SK-N-SH (cell line): ENCODE results near the gene AP1B1.
"Not testable (repeated sequence)": the region's sequence is repeated elsewhere in the genome, so short reads cannot be mapped to it uniquely, and the experiment has no call there.

Experiments used
- CTCF ChIP-seq: fragments of 200-600 bp; sonication (generic); IDR thresholded peaks from 2 replicates; pipeline ENCODE4 v1.6.1; 2017; ENCODE audit warnings: antibody characterized with exemption, mild to moderate bottlenecking, moderate library complexity
- EP300 ChIP-seq, 2 experiments: IDR thresholded peaks; 2 replicates each; pipeline versions ENCODE4 v1.4.0 to v1.6.1; 2012; ENCODE audit warnings: borderline replicate concordance in 1 of 2, low read depth in 1 of 2, low read length in 1 of 2
- EZH2phosphoT487 ChIP-seq: fragments of 200-600 bp; sonication (generic); IDR thresholded peaks from 2 replicates; pipeline ENCODE4 v1.6.1; 2017; ENCODE audit warnings: low read depth, mixed run types, mild to moderate bottlenecking, antibody characterized with exemption, moderate library complexity, borderline replicate concordance
- FOSL2 ChIP-seq: IDR thresholded peaks from 2 replicates; pipeline ENCODE4 v1.4.0; 2012; ENCODE audit warnings: low read depth, mild to moderate bottlenecking, moderate library complexity, borderline replicate concordance
- FOXJ3 ChIP-seq: sonication (generic); formaldehyde crosslinking; IDR thresholded peaks from 2 replicates; pipeline ENCODE4 v1.5.1; 2020; ENCODE audit warnings: mild to moderate bottlenecking, missing genetic modification reagents
- JUND ChIP-seq: IDR thresholded peaks from 2 replicates; pipeline ENCODE4 v1.4.0; 2012
- MXI1 ChIP-seq: IDR thresholded peaks from 2 replicates; pipeline ENCODE4 v1.6.1; 2012; ENCODE audit warnings: mild to moderate bottlenecking, low read depth, low read length, improper control_type of control experiment
- POLR2AphosphoS5 ChIP-seq: IDR thresholded peaks from 2 replicates; pipeline ENCODE4 v1.6.1; 2012; ENCODE audit warnings: low read depth, low read length
- RAD21 ChIP-seq: IDR thresholded peaks from 2 replicates; pipeline ENCODE4 v1.6.1; 2012; ENCODE audit warnings: mild to moderate bottlenecking, low read length
- REST ChIP-seq: IDR thresholded peaks from 2 replicates; pipeline ENCODE4 v1.6.1; 2012; ENCODE audit warnings: mild to moderate bottlenecking, low read depth, low read length, moderate library complexity
- RFX5 ChIP-seq: IDR thresholded peaks from 2 replicates; pipeline ENCODE4 v1.6.1; 2012; ENCODE audit warnings: mild to moderate bottlenecking, improper control_type of control experiment, low read length
- TF ChIP-seq, protein P1 (sequence below): IDR thresholded peaks from 2 replicates; pipeline ENCODE4; 2012

GRCh38 chr22:29344889-29345288 is 43.5 kb downstream of the AP1B1 start:
- TF ChIP-seq CTCF; MXI1; REST; JUND; FOXJ3; EP300 (IDR thresholded peaks at IDR 0.05; ENCODE audit: borderline replicate concordance in 1 of 2, low read depth in 1 of 2, low read length in 1 of 2); RAD21; EZH2phosphoT487; POLR2AphosphoS5; FOSL2; RFX5: not testable (repeated sequence)
- TF ChIP-seq, protein P1, sequence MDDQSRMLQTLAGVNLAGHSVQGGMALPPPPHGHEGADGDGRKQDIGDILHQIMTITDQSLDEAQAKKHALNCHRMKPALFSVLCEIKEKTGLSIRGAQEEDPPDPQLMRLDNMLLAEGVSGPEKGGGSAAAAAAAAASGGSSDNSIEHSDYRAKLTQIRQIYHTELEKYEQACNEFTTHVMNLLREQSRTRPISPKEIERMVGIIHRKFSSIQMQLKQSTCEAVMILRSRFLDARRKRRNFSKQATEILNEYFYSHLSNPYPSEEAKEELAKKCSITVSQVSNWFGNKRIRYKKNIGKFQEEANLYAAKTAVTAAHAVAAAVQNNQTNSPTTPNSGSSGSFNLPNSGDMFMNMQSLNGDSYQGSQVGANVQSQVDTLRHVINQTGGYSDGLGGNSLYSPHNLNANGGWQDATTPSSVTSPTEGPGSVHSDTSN: not testable (repeated sequence)
